HepG2 (cell line): Measurements from ENCODE around the gene SCNM1. TPM values are rescaled to one million over a fixed set of nuclear protein-coding genes. Genes with fewer than 3 reads are reported as not detected.
A peak's percentile ranks its signal among the peaks of the same experiment; 100 is the strongest.

Experiments
- CREB1 ChIP-seq, 2 experiments: fragments of 450-650 bp in 1 of 2; IDR thresholded peaks; 2 replicates each; pipeline ENCODE4 v1.6.1; 2016 to 2017; ENCODE audit warnings: control low read depth in 1 of 2, mild to moderate bottlenecking in 1 of 2, missing compliant biosample characterization in 1 of 2, missing genetic modification characterization in 1 of 2
- FOSL2 ChIP-seq: sonication (generic); formaldehyde crosslinking; IDR thresholded peaks from 2 replicates; pipeline ENCODE4 v1.4.0; 2020; ENCODE audit warnings: missing genetic modification reagents
- HES4 ChIP-seq: sonication (generic); formaldehyde crosslinking; IDR thresholded peaks from 2 replicates; pipeline ENCODE4 v1.9.0; 2021; ENCODE audit warnings: mild to moderate bottlenecking, missing genetic modification reagents, borderline replicate concordance
- HMGA1 ChIP-seq: sonication (generic); formaldehyde crosslinking; conservative IDR thresholded peaks from 2 replicates; pipeline ENCODE4 v1.4.0; 2020; ENCODE audit warnings: missing genetic modification reagents
- KDM1A ChIP-seq: IDR thresholded peaks from 2 replicates; pipeline ENCODE4 v1.6.1; 2016; ENCODE audit warnings: missing compliant biosample characterization
- LRRFIP1 ChIP-seq: sonication (generic); formaldehyde crosslinking; conservative IDR thresholded peaks from 2 replicates; pipeline ENCODE4 v1.4.0; 2020; ENCODE audit warnings: missing genetic modification reagents
- NFKBIZ ChIP-seq: IDR thresholded peaks from 2 replicates; pipeline ENCODE4 v1.6.1; 2018; ENCODE audit warnings: missing genetic modification reagents, missing compliant biosample characterization
- PRDM15 ChIP-seq: sonication (generic); formaldehyde crosslinking; IDR thresholded peaks from 2 replicates; pipeline ENCODE4 v1.4.0; 2020; ENCODE audit warnings: missing genetic modification reagents
- PTBP1 ChIP-seq: fragments of 200-400 bp; formaldehyde crosslinking; IDR thresholded peaks from 2 replicates; pipeline ENCODE4 v1.6.1; 2018; ENCODE audit warnings: low read length, low read depth; ENCODE audit not compliant: poor library complexity, severe bottlenecking
- ZBTB39 ChIP-seq: sonication (generic); formaldehyde crosslinking; IDR thresholded peaks from 2 replicates; pipeline ENCODE4 v1.5.0; 2020; ENCODE audit warnings: missing genetic modification reagents
- ZNF225 ChIP-seq: sonication (generic); formaldehyde crosslinking; IDR thresholded peaks from 2 replicates; pipeline ENCODE4 v1.4.0; 2020; ENCODE audit warnings: mild to moderate bottlenecking, missing genetic modification reagents
- ZNF281 ChIP-seq: sonication (generic); formaldehyde crosslinking; IDR thresholded peaks from 2 replicates; pipeline ENCODE4 v1.4.0; 2020; ENCODE audit warnings: missing genetic modification reagents, borderline replicate concordance
- ZNF383 ChIP-seq: sonication (generic); formaldehyde crosslinking; IDR thresholded peaks from 2 replicates; pipeline ENCODE4 v1.4.0; 2020; ENCODE audit warnings: missing genetic modification reagents, mild to moderate bottlenecking, borderline replicate concordance
- ZNF670 ChIP-seq: sonication (generic); formaldehyde crosslinking; IDR thresholded peaks from 2 replicates; pipeline ENCODE4 v1.8.0; 2022; ENCODE audit warnings: mild to moderate bottlenecking, missing genetic modification reagents, borderline replicate concordance
- ZNF768 ChIP-seq: sonication (generic); formaldehyde crosslinking; IDR thresholded peaks from 2 replicates; pipeline ENCODE4 v1.4.0; 2020; ENCODE audit warnings: missing genetic modification reagents
- ZNF83 ChIP-seq: sonication (generic); formaldehyde crosslinking; IDR thresholded peaks from 2 replicates; pipeline ENCODE4 v1.4.0; 2020; ENCODE audit warnings: missing genetic modification reagents, mild to moderate bottlenecking, borderline replicate concordance
- ZSCAN29 ChIP-seq: sonication (generic); formaldehyde crosslinking; conservative IDR thresholded peaks from 2 replicates; pipeline ENCODE4 v1.4.0; 2020; ENCODE audit warnings: mild to moderate bottlenecking, missing genetic modification reagents
- polyA plus RNA-seq, 8 experiments: library from polyadenylated mRNA; depleted of rRNA in 3 of 8; stranded (reverse) in 7 of 8; unstranded in 1 of 8; fragments of >200 nt; fragmentation: Illumina TruSeq in 4 of 8; extraction: Trizol in 4 of 8; gene quantifications; 2 replicates each; pipeline versions ENCODE4 v1.2.1 to v1.2.3, GENCODE V29; 2011 to 2016; ENCODE audit warnings: low read depth in 4 of 8, missing spikeins in 1 of 8, mixed read lengths in 1 of 8; ENCODE audit not compliant: insufficient read depth in 1 of 8
- total RNA-seq, 5 experiments: library from RNA; depleted of rRNA; stranded (reverse); fragments of >200 nt; fragmentation: Illumina TruSeq; extraction: Trizol; gene quantifications; 2 replicates each; pipeline ENCODE4 v1.2.3, GENCODE V29; 2016; ENCODE audit warnings: low read depth in 1 of 5

Gene SCNM1
- total and polyA plus RNA-seq, 2 of the 13 experiments (the other 11 are each of a cell fraction or from before 2014, with no cell fraction given): 16.3 to 31.5 TPM

- TF ChIP-seq ZBTB39 (no peak), KDM1A (CRISPR knock-in tag) (no peak), FOSL2 (CRISPR knock-in tag) (no peak), ZNF281 (CRISPR knock-in tag) (peak; percentile 81; the same call in 1 of the 2 replicates), ZSCAN29 (CRISPR knock-in tag) (no peak), CREB1 (IDR thresholded peaks at IDR 0.05) (no peak), CREB1 (CRISPR knock-in tag; IDR thresholded peaks at IDR 0.05) (no peak), HMGA1 (CRISPR knock-in tag) (no peak), HES4 (no peak), ZNF225 (CRISPR knock-in tag) (no peak), NFKBIZ (CRISPR knock-in tag) (no peak), ZNF83 (CRISPR knock-in tag) (no peak), LRRFIP1 (CRISPR knock-in tag) (no peak), ZNF768 (CRISPR knock-in tag) (no peak), ZNF383 (CRISPR knock-in tag) (no peak), PRDM15 (no peak), PTBP1 (no peak), ZNF670 (no peak)
Observed at GRCh38 chr1:151124763-151125403, 41.1 kb upstream of the SCNM1 start (continued).
